Nephron progenitor cell (in vitro differentiated cells): ENCODE data around the gene VPS13D.

Experiments used
- DNase-seq: peaks from one replicate; pipeline ENCODE4 v3.0.0; 2021
- H3K27ac Mint-ChIP-seq: 2 replicates; pipeline ENCODE4 v1.8.0; 2021; ENCODE audit warnings: mild to moderate bottlenecking, moderate library complexity, mixed read lengths
- H3K27me3 Mint-ChIP-seq: 2 replicates; pipeline ENCODE4 v1.8.0; 2021; ENCODE audit warnings: mild to moderate bottlenecking, low read depth, mixed read lengths; ENCODE audit not compliant: poor library complexity
- H3K36me3 Mint-ChIP-seq: 2 replicates; pipeline ENCODE4 v1.8.0; 2021; ENCODE audit warnings: low read depth, mixed read lengths
- H3K4me1 Mint-ChIP-seq: 2 replicates; pipeline ENCODE4 v1.8.0; 2021; ENCODE audit warnings: mixed read lengths
- H3K4me3 Mint-ChIP-seq: 2 replicates; pipeline ENCODE4 v1.8.0; 2021; ENCODE audit warnings: mild to moderate bottlenecking, moderate library complexity, mixed read lengths
- H3K9me3 Mint-ChIP-seq: 2 replicates; pipeline ENCODE4 v1.8.0; 2021; ENCODE audit warnings: mild to moderate bottlenecking, moderate library complexity, mixed read lengths
- TF ChIP-seq, protein P1 (sequence below): fragments of 200-600 bp; sonication (generic); IDR thresholded peaks from 2 replicates; pipeline ENCODE4 v1.5.0; 2021; ENCODE audit warnings: antibody characterized with exemption

VPS13D gene

DNA sequence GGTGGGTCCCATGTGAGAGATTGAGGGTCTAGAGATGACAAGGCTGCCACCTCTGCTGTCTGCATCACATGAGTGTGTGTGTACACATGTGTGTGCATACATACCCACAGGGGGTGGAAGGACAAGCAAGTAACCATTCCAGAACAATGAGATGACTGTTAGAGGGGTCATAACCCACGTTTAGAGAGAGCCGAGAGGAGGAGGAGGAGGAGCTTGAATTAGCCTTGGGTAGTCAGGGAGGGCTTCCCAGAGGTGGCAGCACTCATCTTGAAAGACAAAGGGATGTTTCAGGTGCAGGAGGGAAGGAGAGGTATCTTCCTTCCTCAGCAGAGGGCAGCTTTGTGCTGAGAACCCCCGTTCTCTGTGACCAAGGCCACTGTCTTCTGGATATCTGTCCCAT is 41.7 kb upstream of the VPS13D start:
- Mint-ChIP-seq H3K4me1 (peaks cover 28% of the 10 kb centered on the region), H3K4me3 (no peak overlapping the region), H3K36me3 (no peaks in the 10 kb centered on the region), H3K9me3 (no peaks in the 10 kb centered on the region), H3K27me3 (no peaks in the 10 kb centered on the region), H3K27ac (no peak overlapping the region)
- no peak for DNase-seq
- TF ChIP-seq, protein P1, sequence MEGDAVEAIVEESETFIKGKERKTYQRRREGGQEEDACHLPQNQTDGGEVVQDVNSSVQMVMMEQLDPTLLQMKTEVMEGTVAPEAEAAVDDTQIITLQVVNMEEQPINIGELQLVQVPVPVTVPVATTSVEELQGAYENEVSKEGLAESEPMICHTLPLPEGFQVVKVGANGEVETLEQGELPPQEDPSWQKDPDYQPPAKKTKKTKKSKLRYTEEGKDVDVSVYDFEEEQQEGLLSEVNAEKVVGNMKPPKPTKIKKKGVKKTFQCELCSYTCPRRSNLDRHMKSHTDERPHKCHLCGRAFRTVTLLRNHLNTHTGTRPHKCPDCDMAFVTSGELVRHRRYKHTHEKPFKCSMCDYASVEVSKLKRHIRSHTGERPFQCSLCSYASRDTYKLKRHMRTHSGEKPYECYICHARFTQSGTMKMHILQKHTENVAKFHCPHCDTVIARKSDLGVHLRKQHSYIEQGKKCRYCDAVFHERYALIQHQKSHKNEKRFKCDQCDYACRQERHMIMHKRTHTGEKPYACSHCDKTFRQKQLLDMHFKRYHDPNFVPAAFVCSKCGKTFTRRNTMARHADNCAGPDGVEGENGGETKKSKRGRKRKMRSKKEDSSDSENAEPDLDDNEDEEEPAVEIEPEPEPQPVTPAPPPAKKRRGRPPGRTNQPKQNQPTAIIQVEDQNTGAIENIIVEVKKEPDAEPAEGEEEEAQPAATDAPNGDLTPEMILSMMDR: no peak

DNA sequence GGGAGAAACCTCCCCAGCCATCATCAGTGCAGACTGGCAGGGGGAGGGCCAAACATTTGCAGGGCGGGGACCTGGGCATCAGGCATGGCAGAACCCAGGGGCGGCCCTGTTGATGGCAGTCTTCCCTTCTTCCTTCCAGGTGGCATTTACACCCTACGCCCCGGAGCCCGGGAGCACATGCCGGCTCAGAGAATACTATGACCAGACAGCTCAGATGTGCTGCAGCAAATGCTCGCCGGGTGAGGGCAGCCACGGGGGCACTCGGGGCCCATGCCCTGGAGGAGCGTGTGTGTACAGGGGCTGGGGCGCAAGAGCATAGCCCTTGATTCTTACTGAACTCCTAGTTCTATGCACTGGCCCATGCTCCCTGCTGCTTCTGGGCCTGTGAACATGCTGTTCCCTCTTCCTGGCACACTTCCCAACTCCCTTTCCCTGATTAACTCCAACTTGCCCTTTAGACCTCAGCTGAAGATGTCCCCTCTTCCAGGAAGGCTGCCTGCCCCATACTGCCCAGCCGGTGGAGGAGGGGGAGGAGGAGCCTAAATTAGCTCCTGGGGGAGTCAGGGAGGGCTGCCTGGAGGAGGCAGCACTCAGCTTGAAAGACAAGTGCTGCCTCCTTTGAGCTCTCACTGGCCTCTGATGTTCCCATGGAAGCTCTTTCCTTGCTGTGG is 41.0 kb upstream of the VPS13D start:
- H3K27me3 Mint-ChIP-seq: no peaks in the 10 kb centered on the region
- peaks cover 29% of the 10 kb centered on the region for H3K4me1 Mint-ChIP-seq
- TF ChIP-seq, protein P1: no peak
- H3K4me3 Mint-ChIP-seq: no peak overlapping the region
- DNase-seq: no peak
- no peaks in the 10 kb centered on the region for H3K9me3 Mint-ChIP-seq
- no peaks in the 10 kb centered on the region for H3K36me3 Mint-ChIP-seq
- H3K27ac Mint-ChIP-seq: no peak overlapping the region

DNA sequence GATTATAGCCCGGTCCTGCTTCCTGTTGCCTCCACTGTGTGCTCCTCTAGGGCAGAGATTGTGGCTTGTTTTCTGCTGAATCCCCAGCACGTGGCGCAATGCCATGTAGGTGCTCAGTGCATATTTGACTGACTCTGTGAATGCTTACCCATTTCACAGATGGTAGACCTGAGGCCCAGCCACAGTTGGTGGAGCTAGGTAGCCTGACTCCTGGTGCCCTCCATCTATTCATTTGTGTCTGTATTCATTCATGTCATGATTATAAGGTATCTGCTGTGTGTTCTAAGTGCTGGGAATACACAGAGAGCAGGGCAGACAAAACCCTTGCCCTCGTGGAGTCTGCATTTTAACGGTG is 40.5 kb upstream of the VPS13D start:
- no peak for DNase-seq
- H3K27me3 Mint-ChIP-seq: no peaks in the 10 kb centered on the region
- H3K4me1 Mint-ChIP-seq: peaks cover 24% of the 10 kb centered on the region
- H3K9me3 Mint-ChIP-seq: no peaks in the 10 kb centered on the region
- no peaks in the 10 kb centered on the region for H3K36me3 Mint-ChIP-seq
- no peak overlapping the region for H3K27ac Mint-ChIP-seq
- H3K4me3 Mint-ChIP-seq: no peak overlapping the region
- TF ChIP-seq, protein P1: no peak

DNA sequence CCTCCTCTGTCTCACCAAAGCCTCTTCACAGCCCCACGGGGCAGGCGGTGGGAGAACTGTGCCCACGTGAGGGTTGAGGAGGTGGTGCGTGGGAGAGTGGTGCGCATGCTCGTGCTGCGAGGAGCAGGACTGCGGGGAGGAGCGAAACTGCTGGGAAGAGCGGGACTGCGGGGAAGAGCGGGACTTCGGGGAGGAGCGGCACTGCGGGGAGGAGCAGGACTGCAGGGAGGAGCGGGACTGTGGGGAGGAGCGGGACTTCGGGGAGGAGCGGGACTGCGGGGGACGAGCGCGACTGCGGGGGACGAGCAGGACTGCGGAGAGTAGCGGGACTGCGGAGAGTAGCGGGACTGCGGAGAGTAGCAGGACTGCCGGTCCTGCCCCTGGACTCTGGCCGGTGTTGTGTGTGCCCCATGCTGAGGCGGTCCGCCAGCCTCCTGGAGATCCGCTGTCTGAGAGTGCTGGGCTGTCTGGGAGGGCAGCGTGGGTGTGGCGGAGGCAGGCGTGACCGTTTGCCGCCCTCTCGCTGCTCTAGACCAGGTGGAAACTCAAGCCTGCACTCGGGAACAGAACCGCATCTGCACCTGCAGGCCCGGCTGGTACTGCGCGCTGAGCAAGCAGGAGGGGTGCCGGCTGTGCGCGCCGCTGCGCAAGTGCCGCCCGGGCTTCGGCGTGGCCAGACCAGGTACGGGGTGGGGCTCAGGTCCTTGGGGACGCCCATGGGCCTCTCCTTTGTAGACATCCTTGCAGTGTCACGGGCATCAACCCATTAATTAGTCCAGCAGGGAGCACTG is 38.4 kb upstream of the VPS13D start:
- Mint-ChIP-seq H3K9me3 (no peaks in the 10 kb centered on the region), H3K27me3 (no peaks in the 10 kb centered on the region), H3K4me1 (peaks cover 17% of the 10 kb centered on the region), H3K27ac (peak overlapping the region; percentile 90), H3K36me3 (no peaks in the 10 kb centered on the region), H3K4me3 (no peak overlapping the region)
- TF ChIP-seq, protein P1: no peak
- DNase-seq: no peak

DNA sequence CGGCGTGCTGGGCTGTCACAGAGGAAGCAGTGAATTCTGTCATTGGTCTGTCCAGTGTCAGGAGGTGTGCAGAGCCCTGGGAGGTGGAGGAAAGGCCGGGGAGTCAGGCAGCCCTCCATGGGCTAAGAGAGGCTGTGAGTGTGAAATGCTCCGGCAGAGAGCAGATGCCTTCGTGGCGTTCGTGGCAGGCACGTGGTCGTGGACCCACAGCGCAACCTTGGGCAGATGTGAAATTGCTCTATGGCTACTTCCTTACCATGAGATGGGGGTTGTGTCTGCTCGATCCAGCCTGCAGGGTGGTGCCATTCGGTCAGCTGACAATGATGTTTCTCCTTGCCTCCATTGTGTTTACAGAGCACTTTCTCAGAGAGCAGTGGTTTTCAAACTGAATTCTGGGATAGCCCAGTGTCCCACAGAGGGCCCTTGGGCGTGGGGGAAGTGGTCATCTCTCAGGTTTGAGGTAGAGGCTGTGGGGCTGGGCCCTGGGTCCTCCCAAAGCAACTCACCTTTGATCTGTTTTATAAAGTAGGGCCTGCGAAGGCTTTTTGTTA is 35.1 kb upstream of the VPS13D start:
- peaks cover 33% of the 10 kb centered on the region for H3K4me1 Mint-ChIP-seq
- no peak for DNase-seq
- H3K27me3 Mint-ChIP-seq: no peaks in the 10 kb centered on the region
- no peak overlapping the region for H3K4me3 Mint-ChIP-seq
- H3K36me3 Mint-ChIP-seq: no peaks in the 10 kb centered on the region
- no peak overlapping the region for H3K27ac Mint-ChIP-seq
- H3K9me3 Mint-ChIP-seq: no peaks in the 10 kb centered on the region
- TF ChIP-seq, protein P1: no peak
